Fibroblast of peridontal ligament (primary cell): ENCODE results near the gene KRT2.

Experiments
- DNase-seq: peaks from one replicate; pipeline ENCODE4 v3.0.0-alpha.2; 2010; ENCODE audit errors: extremely low read depth

KRT2 gene

GRCh38 chr12:52641468-52641867 is 10.5 kb downstream of the KRT2 start:
- no peak for DNase-seq

DNA sequence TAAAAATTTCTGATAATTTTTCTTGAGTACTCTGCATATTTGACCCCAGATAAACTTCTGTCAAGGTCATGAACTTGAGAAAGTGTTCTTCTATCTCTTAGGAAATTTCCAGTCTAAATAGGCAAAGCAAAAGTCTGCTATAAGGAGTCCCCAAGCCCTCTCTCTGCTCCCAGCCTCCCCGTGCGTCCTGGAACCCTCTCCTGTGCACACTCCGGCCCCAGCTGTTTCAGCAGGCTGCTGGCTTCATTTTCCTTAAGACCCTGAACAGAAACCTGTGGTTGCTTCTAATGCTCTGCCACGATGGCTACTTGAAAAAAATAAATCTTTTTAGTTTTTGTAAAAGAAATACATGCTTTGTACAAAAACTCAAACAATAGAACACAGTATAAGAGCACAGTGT is 14.7 kb downstream of the KRT2 start:
- no peak for DNase-seq

DNA sequence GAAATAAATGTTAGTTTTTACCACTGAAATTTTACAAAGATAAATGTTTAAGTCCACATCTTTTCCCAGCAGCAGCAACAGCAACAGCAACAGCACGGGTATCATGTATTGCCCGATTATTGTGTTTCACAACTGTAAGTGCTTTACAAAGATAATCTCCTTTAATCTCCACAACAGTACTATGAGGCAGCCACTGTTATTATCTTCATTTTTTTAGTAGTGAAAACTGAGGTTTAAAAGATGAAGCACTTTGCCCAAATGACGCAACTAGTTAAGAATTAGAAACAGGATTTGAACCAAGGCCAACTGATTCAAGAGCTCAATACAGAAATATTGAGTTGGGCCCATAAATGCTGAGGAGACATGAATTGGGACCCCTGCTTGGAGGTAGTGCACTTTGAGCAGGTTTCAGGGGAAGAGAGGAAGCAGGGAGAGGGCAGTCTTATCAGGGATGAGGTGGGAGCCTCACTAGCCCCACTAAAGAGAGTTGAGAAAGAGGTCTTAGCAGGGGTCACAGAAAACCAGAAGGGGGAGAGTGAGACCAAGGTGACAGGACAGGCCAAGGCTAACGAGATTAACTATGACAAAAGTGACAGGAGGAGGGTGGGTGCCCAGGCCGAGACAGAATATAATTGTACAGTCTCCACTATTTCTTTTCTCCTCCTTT is 15.3 kb downstream of the KRT2 start:
- DNase-seq = no peak

DNA sequence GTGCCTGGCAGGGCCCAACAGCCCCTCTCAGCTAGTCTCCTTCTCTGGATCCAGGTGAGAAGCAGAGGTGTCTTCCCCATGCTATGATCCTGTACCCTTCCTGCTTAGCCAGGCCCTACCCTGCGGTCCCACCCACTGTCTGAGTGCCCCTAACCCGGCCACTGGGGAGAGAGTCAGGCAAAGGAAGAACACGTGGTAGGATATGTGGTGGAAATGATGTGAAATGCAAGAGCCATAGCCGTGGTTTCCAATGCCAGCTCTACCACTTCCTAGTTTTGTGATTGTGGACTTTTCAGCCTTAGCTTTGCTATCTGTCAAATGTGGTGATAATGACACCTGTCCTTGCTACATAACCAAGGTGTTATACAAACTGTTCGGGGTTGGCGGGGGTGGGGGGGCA is 15.8 kb downstream of the KRT2 start:
- no peak for DNase-seq

DNA sequence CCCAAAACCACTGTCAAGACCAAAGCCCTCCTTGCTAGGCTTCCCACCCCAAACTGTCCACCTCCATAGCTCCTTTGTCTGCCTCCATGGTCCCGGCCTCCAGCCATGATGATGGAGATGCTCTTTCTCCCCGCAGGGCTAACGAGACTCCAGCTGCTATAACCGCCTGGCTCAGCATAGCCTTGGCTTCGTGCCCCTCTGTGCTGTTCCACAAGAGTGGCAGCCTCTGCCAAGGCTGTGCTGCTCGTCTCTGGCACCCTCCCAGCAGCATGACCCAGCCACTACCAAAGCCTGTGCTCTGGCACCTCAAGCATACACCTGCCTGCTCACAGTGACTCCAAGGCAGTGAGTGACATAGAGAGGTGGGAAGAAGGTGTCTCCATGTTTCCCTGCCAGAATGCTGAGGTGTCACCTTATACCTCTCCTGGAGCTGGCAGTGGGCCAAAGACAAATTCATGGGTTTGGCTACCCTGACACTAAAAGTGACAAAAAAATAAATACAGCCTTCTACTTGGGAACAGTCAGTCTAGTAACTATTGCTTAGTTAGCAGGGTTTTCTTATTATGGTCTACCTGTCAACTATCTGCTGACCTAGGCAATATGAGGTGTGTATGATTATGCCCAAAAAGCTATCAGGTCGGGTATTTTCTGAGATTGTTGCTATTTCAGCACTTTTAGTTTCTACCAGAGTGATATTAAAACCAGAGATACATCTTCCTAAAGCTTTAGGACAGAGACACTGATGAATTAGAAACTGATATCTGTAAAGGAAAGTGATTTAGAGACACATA is 17.6 kb downstream of the KRT2 start:
- no peak for DNase-seq

DNA sequence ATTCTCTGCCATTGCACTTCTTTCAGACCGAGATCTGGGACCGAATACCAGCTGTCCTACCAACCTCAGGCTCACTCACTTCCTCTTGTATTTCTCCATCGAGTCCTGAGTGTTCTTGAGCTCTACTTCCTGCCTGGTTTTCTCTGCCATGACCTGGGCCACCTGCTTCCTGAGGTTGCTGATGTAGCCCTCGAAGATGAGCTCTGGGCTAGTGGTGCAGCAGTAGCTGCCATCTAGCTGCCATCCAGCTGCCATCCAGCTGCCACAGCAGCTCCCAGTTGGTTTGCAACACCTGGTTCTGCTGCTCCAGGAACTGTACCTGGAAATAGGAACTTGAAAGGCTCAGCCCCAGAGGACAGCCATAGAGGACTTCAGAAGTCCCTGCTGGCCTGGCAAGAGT is 18.6 kb downstream of the KRT2 start:
- no peak for DNase-seq

DNA sequence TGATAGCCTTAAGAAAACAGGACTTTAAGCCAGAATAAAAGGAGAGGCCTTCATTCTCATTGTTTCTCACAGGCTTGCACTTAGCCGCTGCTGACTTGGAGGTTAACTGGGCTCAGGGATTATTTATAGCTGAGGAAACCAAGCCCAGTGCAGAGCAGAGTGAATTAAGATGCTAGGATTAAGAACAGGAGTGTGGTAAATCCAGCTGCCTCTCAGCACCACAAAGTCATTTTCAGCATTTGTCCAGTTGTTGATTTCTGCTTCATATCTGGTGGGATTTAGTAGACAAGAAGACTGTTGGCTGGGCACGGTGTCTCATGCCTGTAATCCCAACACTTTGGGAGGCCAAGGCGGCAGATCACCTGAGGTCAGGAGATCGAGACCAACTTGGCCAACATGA is 19.4 kb downstream of the KRT2 start:
- no peak for DNase-seq

DNA sequence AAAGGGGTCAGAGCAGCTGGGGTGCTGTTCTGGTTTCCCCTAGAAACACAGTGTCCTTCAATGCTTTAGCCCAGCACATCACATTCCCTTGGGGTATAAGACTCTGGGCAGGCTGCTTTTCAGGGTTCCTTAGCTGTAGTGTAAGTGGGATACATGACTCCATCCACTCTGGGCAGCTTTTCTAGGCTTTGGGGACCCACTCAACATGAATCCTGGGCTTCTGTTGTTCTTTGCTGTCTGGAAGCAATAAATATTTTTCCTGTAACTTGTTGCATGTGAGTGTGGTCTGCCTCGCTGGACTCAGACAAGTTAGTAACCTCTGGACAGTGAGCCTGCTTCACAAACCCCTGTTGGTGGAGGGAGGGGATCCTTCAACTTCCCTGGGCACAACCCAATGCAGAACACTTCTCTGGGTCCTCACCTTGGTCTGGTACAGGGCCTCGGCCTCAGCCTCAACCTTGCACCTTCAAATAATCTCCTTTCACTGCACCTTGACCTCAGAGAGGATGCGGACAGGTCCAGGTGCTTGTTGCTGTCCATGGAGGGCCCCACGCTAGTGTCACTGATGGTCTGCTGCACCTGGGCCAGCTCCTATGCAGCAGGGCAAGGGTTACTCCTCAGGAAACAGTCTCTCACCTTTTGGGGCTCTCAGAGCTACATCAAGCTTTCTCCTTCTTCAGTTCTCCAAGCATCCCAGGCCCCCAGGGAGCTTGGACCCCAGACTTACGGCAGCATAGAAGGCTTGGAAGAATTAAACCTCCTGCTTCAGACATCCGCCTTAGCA is 20.1 kb downstream of the KRT2 start:
- DNase-seq = no peak

- no peak for DNase-seq
Observed at GRCh38 chr12:52631264-52631663, 20.7 kb downstream of the KRT2 start.

- no peak for DNase-seq
Observed at GRCh38 chr12:52630599-52631200, 21.3 kb downstream of the KRT2 start.

GRCh38 chr12:52630008-52630500 is 22.0 kb downstream of the KRT2 start:
- no peak for DNase-seq

- DNase-seq = no peak
Observed at GRCh38 chr12:52629281-52630007, 22.6 kb downstream of the KRT2 start.

DNA sequence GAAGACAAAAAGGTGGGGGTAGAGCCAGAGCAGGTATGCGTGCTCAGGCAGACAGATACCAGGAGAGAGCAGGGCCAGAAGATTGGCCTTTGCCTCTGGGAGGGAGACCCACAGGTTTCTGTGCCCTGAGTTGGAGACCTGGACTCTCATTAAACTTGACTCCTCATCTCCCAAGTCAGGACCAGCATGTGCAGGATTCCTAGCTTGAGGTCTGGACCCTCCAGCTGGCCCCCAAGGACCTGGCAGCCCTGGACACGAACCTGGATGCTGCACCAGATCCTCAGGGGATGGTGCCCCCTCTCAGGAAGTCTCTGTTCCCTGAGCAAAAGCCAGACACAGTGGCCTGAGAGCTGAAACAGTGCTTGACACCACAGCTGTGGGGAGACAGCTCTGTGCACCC is 23.2 kb downstream of the KRT2 start:
- no peak for DNase-seq

- no peak for DNase-seq
Observed at GRCh38 chr12:52628111-52628507, 23.9 kb downstream of the KRT2 start.

DNA sequence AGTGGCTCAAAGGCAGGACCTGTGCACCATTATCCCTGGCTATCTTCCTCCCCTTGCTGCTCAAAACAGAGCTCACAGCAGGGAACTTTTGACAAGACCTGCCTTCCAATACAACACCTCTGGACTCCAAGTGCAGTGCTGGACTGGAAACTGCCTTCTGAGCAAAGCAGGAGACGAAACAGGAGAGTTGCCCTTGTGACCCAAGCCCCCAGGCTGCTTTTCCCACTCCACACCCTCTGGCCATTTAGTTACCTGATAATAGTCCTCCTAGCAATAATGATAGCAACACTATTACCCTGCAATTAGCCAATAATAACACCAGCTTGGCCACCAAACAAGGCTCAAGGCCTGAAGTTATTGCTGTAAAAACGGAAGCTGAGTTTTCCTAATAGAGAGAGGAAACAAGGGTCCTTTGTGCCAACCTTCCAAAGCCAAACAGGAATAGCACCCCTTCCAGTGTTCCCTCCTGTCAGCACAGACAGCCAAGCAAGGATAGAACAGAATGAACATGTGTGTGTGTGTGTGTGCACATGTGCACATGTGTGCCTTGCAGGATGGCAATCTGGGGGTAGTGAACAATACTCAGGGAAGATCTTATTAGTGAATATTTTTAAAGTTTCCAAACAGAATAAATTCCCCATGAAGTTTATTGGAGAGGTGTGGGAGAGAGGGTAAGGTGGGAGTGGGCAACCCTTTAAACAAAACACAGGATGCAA is 24.5 kb downstream of the KRT2 start:
- DNase-seq = no peak

GRCh38 chr12:52622349-52622748 is 29.7 kb downstream of the KRT2 start:
- no peak for DNase-seq

- DNase-seq = no peak
Observed at GRCh38 chr12:52618866-52619265, 33.1 kb downstream of the KRT2 start.

GRCh38 chr12:52618216-52618615 is 33.8 kb downstream of the KRT2 start, which contains the start of gene KRT73:
Gene KRT73, minus strand, starts transcription at chr12:52618559. Its CDS starts 35 bp downstream, at chr12:52618524.
- DNase-seq = no peak

DNA sequence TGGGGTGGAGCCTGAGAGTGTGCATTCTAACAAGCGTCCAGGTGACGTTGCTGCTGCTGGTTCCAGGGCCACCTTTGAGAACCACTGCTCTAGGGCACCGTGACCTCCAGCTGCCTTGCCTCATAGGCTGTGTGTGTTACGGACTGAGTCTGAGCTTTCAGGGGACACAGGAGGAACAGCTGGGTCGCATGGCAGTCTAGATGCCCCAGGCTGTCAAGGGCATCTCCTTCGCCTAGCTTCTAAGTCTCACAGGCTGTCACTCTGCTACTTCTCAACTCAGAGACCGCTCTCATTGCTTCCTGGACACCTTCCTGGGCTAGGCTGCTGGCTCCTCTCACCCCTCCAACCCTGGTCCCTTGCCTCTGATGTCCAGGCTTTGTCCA is 34.6 kb downstream of the KRT2 start:
- DNase-seq = no peak

GRCh38 chr12:52616680-52617402 is 35.2 kb downstream of the KRT2 start:
- DNase-seq = no peak
